Hematopoietic multipotent progenitor cell treated with erythropoietin and hydrocortisone succinate and interleukin-3 and kit ligand, for 17 days (in vitro differentiated cells): ENCODE results near the gene SMARCD1.
"Not testable (repeated sequence)": the region's sequence is repeated elsewhere in the genome, so short reads cannot be mapped to it uniquely, and the experiment has no call there.

Experiments used
- DNase-seq: peaks from one replicate; pipeline ENCODE4 v3.0.0-alpha.2; 2015; ENCODE audit warnings: low spot score

The SMARCD1 gene

GRCh38 chr12:50142993-50143392, 57.9 kb downstream of the SMARCD1 start:
- DNase-seq: no peak

DNA sequence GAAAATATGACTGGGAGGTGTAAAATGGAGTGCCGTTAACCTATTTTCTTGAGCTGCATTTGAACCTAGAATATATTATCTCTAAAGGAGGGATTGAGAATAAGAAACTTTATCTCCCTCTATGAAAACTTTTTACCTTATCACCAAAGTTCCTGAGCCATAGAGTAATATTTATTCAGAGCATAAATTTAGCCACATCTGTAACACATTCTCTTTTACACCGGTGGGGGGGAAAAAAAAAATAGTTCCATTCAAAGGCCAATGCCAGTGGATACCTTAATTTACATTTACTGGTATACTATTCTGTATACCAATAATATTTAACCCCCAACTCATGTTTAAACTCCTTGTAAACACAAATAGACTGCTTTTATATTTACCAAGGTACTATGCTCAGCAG, 60.3 kb downstream of the SMARCD1 start:
- DNase-seq: no peak

GRCh38 chr12:50147281-50147680, 62.1 kb downstream of the SMARCD1 start:
- no peak for DNase-seq

- DNase-seq: not testable (repeated sequence)
These were observed 62.9 kb downstream of the SMARCD1 start for GRCh38 chr12:50148011-50148410.

DNA sequence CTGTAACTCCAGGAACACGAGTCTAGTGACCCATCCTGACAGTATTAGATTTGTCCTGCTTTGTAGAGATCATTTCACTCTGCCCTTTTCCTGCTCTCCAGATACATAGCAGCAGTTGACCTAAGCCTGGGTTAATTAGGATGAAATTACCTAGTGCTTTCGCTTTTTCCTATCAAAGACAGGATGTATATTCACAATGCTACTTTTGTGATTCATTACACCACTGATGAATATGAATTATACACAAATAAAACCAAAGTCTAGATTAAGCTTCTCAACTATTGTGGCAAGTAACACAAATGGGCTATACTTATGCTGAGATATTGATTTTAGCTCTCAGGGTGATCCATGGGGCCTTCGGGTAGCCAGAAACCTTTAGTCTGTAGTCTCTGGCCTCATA, 64.2 kb downstream of the SMARCD1 start:
- no peak for DNase-seq
